Measurements from ENCODE around the gene ZNF672. TPM values are rescaled to one million over a fixed set of nuclear protein-coding genes. Genes with fewer than 3 reads are reported as not detected.

The ZNF672 gene
- total RNA-seq, 2 donors from 2014 or later, result 44.2 to 63.1 TPM

DNA sequence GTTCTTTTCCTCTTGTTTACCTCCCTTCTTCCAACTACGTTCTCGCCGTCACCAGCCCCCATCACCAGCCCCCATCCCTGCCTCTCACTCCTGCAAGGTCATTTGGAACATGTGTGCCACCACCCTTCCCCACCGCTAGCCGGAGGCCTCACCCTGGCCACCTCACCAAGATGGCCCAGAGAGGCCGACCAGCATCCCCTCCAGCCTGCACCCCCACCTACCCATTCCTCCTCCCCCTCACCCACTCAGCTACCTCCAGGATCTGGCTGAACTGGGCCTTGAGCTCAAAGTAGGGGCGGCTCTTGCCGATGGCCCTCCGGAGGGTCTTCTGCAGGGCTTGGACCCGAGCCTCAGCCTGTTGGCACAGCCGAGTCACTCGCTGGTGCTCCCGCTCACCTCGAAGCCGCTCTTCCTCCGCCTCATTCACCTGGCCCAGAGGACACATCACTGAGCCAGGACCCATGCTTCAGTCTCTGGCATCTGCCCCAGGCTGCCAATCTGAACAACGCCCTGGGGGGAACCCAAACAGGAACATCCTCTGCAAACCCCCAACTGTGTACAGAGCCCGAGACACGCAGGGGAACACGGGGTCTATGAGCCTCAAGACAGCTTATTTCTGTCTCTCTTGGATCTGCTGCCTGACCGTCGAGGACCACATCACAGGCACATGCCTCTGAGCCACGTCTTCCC, 25.1 kb upstream of the ZNF672 start:
- H3K27me3 ChIP-seq (replicated peaks; ENCODE audit: insufficient read depth), result no peaks in the 10 kb centered on the region
- H3K4me3 ChIP-seq, result no peak overlapping the region
- H3K27ac ChIP-seq, result no peak overlapping the region
- WGBS, result 94% methylated on average over 23 of the region's 23 CpGs
- DNase-seq (ENCODE audit: low spot score), result no peak
- H3K36me3 ChIP-seq, result peaks cover 0 to 11% of the 10 kb centered on the region in 2 donors
- intact Hi-C loops (cut with DNase I), result no loop called here
- H3K9me3 ChIP-seq, result no peaks in the 10 kb centered on the region
- TF ChIP-seq POLR2A (IDR thresholded peaks at IDR 0.05) (no peak), POLR2AphosphoS5 (IDR thresholded peaks at IDR 0.05) (no peak)
- TF ChIP-seq, protein P1, sequence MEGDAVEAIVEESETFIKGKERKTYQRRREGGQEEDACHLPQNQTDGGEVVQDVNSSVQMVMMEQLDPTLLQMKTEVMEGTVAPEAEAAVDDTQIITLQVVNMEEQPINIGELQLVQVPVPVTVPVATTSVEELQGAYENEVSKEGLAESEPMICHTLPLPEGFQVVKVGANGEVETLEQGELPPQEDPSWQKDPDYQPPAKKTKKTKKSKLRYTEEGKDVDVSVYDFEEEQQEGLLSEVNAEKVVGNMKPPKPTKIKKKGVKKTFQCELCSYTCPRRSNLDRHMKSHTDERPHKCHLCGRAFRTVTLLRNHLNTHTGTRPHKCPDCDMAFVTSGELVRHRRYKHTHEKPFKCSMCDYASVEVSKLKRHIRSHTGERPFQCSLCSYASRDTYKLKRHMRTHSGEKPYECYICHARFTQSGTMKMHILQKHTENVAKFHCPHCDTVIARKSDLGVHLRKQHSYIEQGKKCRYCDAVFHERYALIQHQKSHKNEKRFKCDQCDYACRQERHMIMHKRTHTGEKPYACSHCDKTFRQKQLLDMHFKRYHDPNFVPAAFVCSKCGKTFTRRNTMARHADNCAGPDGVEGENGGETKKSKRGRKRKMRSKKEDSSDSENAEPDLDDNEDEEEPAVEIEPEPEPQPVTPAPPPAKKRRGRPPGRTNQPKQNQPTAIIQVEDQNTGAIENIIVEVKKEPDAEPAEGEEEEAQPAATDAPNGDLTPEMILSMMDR (IDR thresholded peaks at IDR 0.05), result no peak
- no peaks in the 10 kb centered on the region for H3K4me1 ChIP-seq (replicated peaks)

DNA sequence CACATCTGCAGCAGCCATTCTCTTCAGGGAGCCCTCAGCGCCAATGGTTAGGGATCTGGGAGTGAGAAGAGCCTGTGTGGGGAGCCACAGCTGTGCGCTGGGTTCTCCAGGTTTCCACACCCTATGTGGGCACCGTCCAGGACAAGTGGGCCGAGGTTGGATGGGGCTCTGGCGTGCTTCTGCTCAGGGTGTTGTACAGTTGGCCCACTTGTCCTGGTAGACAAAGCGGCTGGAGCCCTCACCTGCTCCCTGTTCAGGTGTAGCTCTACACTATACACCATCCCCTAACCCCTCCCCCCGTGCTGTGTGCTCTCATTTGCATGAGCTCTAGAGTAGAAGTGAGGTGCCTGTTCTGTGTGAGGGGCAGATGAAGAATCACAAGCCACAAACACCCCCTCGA, 24.5 kb upstream of the ZNF672 start:
- TF ChIP-seq POLR2A (IDR thresholded peaks at IDR 0.05) (no peak), POLR2AphosphoS5 (IDR thresholded peaks at IDR 0.05) (no peak)
- TF ChIP-seq, protein P1 (IDR thresholded peaks at IDR 0.05), result no peak
- DNase-seq (ENCODE audit: low spot score), result no peak
- no peak overlapping the region for H3K4me3 ChIP-seq
- no peaks in the 10 kb centered on the region for H3K9me3 ChIP-seq
- peaks cover 0 to 11% of the 10 kb centered on the region in 2 donors for H3K36me3 ChIP-seq
- H3K27me3 ChIP-seq (replicated peaks; ENCODE audit: insufficient read depth), result no peaks in the 10 kb centered on the region
- H3K4me1 ChIP-seq (replicated peaks), result no peaks in the 10 kb centered on the region
- no peak overlapping the region for H3K27ac ChIP-seq
- intact Hi-C loops (cut with DNase I), result no loop called here
- WGBS, result 97% methylated on average over 8 of the region's 8 CpGs

DNA sequence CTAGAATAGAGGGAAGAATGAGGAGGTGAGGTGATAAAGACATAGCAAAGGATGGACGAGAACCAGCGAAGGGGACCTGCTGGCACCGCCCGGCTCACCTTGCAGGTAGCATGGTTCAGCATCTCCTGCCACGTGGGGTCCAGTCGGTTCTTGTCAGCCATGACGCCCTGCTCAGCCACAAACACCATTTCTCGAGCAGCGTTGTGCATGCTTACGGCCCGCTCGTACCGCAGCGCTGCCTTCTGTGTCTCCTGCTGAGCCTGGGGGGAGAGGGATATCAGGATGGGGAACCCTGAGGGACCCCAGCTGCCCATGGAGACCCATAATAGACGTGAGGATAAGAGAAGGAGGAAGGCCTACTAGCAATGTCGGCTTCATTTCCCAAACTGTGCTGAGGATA, 23.7 kb upstream of the ZNF672 start:
- intact Hi-C loops (cut with DNase I), result no loop called here
- DNase-seq (ENCODE audit: low spot score), result no peak
- Histone ChIP-seq H3K4me1 (replicated peaks) (no peaks in the 10 kb centered on the region), H3K4me3 (no peak overlapping the region), H3K36me3 (peaks cover 0 to 11% of the 10 kb centered on the region in 2 donors), H3K27me3 (replicated peaks; ENCODE audit: insufficient read depth) (no peaks in the 10 kb centered on the region), H3K27ac (no peak overlapping the region), H3K9me3 (no peaks in the 10 kb centered on the region)
- TF ChIP-seq POLR2A (IDR thresholded peaks at IDR 0.05) (no peak), POLR2AphosphoS5 (IDR thresholded peaks at IDR 0.05) (no peak)
- TF ChIP-seq, protein P1 (IDR thresholded peaks at IDR 0.05), result no peak
- WGBS, result 94% methylated on average over 16 of the region's 16 CpGs

DNA sequence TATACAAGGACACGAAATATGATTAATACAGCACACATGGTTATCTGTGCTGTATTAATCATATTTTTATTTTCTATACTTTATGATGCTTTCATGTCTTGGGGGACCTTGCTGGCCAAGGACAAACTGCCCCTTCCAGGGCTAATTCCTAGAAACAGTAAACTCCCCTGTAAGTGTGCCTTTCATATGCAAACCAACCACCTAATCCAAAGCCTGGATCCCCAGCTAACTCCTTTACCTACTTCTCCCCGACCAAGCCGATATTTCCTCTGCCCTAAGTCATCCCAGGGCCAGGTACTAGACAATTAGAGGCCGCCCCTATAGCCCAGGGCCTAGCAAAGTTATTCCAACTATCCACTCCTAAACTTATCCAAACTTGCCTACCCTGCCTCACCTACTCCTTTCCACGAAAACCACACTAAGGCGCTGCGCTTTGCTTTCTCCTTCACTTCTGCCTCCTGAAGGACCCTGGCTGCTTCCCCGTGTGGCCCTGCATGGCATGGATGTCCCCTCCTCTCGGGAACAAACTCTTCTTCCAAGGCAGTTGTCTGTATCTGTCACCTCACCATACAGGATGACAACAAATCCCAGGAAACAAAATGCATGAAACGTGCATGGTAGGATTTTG, 22.5 kb upstream of the ZNF672 start:
- TF ChIP-seq POLR2AphosphoS5 (IDR thresholded peaks at IDR 0.05) (no peak), POLR2A (IDR thresholded peaks at IDR 0.05) (no peak)
- TF ChIP-seq, protein P1 (IDR thresholded peaks at IDR 0.05), result no peak
- Histone ChIP-seq H3K36me3 (peaks cover 0 to 11% of the 10 kb centered on the region in 2 donors), H3K27ac (no peak overlapping the region), H3K9me3 (no peaks in the 10 kb centered on the region), H3K4me3 (no peak overlapping the region), H3K4me1 (replicated peaks) (no peaks in the 10 kb centered on the region), H3K27me3 (replicated peaks; ENCODE audit: insufficient read depth) (no peaks in the 10 kb centered on the region)
- 91% methylated on average over 10 of the region's 10 CpGs for WGBS
- intact Hi-C loops (cut with DNase I), result no loop called here
- no peak for DNase-seq (ENCODE audit: low spot score)

All from prostate gland (tissue), 2 donors.